Activated CD8-positive, alpha-beta memory T cell treated with anti-CD3 and anti-CD28 coated beads, Interleukin-2, amount 50 U/mL, for 48 hours (primary cell): ENCODE data around the gene FAM20C.

ENCODE experiments used
- DNase-seq: peaks from one replicate; pipeline ENCODE4 v3.0.0-alpha.2; 2020

Gene FAM20C

DNA sequence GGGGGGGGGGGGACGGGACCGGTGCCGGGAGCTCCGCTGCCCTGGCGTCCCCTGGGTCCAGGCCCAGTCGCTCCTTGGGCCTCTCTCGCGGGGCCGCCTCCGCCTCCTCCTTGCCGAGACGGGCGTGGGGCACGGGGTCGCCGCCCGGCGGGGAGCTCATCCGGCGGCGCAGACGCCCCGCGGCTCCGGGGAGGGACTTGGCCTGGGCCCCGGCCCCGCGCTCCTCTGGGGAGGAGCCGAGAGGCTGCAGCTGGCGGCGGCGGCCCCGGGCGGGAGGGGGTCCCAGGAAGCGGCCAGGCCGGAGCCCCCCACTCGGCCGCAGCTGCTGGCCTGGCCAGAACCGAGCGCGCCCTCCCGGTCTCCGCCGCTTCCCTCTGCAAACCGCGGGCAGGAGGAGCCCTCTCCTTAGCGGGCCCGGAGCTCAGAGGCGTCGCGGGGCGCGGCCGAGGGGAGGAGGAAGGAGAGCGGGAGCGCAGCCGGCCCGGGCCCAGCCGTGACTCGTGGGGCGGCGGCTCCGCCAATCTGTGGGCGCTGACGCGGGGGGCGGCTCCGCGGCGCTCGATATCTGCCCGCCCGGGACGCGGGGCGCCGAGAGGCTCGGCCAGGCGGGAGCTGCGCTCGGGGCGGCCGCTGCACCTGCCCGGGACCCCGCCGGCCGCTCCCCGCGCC, at the start of gene FAM20C:
Gene FAM20C, plus strand, starts transcription at position 591 of the 669 bp plus-strand sequence. CDS start 629 bp downstream, outside the sequence.
- DNase-seq = peak; percentile 73

DNA sequence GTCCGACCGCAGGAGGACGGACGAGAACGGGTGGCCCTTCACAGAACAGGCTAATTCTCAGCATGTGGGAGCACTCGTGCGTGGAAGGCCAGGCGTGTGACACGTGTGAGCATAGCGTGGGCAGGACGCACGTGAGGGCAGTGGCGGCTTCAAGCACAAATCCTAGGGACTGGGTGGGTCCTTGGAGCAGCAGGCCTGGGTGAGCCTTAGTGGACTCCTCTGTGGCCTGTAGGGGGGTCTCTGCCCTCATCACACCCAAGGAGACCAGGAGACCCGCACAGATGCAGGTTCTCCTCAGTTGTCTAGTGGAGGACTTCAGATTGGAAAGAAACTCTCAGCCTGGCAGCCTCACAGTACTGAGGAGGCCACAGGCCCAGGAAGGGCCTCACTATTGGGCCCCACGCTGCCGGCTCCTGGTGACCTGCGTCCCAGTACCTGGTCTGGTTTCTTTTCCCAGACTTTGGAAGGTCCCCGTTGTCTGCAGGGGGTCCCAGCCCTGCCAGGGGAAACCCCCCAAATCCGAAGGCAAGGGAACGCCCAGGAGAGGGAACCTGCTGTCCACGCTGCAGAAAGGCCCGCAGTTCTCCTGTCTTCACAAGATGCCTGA, 49.1 kb upstream of the FAM20C start:
- DNase-seq = no peak

DNA sequence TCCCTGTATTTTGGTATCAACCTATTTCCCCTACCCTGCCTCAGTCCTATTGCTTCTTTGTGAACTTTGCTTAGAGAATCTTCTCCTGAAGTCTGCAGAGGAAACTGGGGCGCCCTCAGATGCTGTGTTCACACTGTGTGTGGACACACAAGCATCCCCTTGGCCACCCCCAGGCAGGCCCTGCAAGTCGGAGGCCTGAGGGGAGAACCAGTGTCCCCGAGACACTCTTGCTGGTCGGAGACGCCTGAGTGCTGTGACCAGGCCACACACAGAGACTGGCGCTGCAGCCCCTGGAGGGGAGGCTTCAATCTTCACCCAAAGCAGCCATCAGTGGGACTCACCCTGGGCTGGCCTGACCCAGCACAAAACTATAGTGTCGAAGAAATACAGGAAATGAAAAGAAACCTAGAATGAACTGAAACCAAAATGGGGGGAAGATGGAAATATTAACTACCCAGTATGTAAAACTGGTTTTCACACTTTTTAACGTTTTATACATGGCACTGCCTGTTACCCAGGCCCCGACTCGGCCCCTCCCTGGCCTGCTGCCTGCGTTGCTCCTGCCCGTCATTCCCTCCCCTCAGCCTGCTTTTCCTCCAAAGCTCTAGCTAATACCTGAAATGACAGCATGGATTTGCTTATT, 48.4 kb upstream of the FAM20C start:
- no peak for DNase-seq

DNA sequence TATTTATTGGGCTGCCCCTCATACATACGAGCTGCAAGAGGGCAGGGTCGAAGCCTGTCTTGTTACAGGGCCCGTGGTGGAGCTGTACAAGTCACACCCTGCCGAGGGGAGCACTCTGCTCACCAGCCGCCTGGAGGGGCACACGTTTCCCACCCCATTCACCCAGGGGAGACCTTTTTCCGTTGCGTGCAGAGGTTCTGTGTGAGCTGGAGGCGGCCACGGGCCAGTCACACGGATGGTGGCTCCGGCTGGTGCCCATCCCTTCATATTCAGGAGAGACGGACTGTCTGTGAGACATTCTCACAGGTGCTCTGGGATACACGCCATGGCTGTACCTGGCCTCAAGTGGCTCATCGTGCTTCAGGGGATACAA, 47.9 kb upstream of the FAM20C start:
- DNase-seq = no peak

DNA sequence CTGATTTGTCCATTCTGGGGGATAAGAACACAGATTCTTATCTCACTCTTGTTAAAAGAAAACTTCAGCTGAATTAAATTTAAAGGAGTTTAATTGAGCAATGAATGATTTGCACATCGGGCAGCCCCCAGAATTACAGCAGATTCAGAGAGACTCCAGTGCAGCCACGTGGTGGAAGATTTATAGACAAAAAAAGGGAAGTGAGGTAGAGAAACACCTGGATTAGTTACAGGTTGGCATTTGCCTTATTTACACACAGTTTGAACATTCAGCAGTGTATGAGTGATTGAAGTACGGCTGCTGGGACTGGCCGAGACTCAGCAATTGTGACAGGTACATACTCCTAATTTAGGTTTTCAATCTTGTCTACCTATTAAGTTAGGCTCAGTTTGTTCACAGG, 46.5 kb upstream of the FAM20C start:
- DNase-seq = no peak

DNA sequence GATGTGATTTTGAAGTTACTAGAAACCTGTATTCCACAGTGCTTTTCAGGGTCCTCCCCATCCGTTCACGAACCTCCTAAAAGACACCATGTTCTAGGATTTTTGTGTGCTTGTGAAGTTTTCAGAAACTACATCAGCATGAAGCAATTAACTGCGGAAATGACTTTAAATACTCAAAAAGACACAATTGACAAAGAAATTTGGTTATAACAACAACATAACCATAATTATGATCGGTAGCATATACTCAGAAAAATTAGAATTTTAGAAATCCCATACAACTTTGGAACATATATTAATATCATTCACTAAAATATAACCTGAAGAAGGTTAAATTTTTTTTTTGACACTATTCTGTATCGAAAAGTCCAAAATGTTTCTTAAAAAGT, 43.8 kb upstream of the FAM20C start:
- no peak for DNase-seq

DNA sequence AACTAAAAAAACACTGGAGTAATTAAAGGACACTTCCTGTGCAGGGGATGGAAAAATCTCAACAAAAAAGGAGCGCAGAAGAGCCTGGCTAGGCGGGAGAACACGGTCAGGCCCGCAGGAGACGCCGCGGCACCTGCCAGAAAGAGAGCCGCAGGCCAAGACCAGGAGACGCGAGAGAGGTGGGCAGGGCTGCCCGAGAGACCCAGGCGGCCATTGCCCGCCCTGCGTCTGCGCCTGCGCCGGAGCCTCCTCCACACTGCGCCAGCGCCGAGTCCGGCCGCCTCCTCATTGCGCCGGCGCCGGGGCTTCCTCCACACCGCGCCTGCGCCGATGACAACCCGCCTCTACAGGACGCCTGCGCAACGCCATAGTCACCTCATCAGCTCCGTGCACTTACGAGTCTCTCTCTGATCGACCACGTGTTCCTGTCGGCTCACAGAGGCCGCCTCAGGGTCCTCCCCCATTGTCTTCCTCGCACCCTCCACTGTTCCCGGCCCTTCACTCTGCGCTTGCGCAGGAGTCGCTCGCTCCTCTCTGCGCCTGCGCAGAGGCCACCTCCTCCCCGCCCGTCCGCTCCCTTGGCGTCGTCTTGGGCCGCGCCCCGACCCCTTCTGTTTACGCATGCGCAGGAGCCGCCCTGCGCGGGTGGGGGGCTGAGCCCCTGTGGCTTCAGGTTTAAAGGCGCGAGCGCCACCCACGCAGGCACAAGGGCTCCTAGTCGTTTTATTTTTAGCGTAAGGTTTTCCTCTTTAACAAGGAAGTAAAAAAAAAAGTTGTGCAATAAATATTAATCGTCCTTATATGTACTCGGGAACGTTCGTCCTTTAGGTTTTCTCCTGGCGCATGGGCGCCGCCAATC, 43.2 kb upstream of the FAM20C start:
- peak; percentile 98 for DNase-seq

DNA sequence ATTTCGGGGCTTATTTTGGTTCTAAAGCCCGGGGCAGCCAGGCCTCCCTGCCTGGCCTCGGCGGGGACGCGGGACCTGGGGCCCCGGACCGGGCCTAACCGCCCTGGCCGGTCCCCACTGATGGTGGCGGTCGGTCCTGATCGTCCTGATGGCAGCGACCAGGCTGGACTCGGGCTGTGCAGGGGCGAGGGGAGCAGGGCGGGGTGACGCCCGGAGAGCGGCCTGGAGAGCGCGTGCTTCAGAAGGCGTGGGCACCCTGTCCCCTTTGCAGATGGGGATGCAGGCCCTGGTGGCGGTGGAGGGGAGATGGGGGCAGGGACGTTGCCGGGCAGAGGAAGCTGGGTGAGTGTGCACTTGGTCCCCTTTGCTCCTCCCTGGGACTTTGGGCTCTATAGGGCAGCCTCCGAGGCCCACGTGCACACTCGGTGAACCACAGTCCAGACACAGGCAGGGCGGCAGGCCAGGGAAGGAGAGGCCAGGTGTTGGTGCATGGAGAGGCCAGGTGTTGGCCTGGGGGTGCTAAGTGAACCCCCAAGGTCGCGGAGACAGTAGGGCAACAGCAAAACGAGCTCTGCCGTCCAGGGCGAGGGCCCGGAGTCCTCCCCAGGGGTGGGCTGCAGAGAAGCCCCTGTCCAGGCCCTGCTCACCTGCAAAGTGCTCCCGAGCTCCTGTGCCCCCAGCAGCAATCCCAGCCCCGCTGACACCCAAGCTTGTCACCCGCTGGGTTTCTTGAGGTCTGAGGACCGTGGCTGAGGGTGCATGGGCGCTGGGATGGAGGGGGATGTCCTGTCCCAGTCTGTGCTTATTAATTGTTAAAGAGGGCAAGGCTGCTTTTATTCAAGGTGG, 42.4 kb upstream of the FAM20C start:
- DNase-seq = peak; percentile 78

DNA sequence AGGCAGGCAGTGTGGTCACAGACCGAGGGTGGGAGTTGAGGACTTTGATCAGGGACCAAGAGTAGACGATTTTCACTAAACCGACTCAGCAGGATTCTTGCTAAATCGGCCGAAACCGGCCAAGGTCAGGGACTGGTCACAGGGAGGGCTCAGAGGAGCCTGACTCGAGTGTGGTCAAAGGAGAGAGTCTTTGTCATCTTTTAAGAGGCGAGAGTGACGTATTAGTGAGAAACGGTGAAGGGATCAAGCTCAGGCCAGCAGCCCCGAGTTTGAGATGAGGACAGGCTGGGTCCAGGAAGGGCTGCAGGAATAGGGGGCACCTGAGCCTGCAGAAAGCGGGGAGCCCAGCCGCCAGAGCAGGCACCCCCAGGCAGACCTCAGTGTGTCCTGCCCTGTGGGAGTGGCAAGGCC, 41.6 kb upstream of the FAM20C start:
- no peak for DNase-seq

DNA sequence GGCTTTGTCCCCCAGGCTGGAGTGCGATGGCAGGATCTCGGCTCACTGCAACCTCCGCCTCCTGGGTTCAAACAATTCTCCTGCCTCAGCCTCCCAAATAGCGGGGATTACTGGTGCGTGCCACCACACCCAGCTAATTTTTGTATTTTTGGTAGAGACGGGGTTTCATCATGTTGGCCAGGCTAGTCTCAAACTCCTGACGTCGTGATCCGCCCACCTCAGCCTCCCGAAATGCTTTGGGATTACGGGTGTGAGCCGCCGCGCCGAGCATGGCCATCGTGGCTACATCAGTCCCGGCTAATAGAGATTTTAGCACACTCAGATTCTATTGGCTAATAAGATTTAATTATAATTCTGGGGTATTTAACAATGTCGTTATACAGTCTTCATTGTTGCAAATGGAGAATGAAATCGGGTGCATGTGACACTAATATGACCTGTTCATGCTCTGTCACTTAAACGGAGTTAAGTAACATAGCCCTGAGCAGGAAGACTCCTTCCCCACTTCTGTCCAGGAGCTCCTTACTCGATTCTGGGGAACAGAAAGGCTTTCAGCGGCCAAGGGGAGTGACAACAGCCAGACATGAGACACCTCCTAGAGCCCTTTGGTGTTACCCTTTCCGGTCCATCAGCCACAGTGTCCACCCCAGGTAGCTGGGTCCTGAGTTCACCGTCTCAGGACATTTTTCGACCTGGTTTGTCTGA, 40.9 kb upstream of the FAM20C start:
- no peak for DNase-seq

DNA sequence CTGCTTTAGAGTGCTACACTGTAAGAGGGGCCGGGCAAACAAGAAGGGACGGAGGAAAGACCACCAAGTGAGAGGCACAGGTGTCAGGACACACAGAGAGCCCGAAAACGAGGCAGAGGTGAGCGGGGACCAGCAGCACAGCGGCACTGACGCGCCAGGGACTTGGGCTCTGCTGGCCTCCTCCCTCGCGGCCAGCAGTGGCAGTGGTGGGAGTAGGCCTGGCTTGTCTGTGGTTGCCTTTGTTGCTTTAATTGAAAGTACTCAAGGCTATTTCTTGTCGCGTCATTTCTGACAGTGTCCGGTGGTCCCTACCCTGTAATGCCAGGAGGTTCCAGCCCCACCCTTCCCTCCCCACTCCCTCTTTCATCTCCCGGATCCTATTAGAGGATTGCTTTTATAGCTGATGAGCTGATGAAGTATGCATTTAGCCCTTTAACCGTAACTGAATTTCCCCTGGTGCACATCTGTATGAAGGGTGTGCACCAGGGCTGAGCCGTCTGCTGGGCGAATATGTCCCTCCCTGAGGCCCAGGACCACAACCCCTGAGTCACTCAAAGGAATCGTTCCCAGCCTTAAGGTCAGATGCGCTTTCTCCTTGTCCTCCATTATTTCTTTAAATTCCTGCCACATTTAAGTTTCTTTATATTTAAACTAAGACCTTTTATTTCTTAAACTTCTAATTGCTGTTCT, 39.5 kb upstream of the FAM20C start:
- DNase-seq = no peak

DNA sequence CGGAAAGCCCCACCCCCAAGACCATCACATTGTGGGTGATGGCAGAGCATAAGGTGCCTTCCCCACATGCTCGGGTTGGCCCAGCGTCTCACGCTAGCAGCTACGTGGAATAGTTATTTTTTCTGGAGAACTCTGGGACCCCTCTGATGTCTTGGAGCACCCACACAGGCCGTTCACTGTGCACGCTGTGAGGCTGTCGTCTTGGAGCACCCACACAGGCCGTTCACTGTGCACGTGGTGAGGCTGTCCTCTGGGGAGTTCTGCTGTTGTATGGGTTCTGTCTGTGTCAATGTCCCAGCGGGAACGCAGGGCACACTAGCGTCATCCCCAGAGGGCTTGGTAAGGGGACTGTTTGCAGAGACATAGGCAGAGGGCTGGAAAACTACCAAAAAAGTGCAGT, 38.8 kb upstream of the FAM20C start:
- no peak for DNase-seq

DNA sequence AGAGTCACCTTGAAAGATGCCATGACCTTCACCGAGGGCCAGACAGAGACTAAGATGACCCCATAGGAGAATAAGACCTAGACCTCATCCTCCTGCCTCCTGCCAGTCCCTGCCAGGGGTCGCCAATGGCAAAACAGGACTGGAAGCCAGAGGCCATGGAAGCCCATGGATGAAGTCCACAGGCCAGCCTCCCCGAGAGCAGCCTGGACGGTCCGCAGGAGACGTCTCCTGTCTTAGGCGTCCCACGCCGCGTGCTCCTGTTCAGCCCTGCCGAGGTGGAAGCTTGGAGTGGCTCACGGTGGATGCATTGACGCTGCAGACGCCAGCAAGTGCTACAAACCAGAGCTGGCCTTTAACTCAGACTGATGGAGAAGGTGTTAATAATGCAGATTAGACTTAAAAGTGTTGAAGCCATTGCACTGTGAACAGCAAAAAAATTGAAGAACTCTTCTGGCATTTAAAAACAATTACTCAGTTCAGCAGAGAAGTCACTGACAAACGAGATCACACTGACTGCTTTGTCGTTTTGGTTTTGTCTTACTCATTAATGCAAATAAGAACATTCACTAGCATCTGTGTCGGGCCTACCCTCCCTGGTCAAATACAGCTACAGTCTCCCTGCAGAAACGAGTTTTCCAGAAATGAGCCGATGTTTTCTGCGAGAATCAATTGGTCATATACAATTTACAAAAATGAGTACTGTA, 38.1 kb upstream of the FAM20C start:
- DNase-seq = no peak

DNA sequence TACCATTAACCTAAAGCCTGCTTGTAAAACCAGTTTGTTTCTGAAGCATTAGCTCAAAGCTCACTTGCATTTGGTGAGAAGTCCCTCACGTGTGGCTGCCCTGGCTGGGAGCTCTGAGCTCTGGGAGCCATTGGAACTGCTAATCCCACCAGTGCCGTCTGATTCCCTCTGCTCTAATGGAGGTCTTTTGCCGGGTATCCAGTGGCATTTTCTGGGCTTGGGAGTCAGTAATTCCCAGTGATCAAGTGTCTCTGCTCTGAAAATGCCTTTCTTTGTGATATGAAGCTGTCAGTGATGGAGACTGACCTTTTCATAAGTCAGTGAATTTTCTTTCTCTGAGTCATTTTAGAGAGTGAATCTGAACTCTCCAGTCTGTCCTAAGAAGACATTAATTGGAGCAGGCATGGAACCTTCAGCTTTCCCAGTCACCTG, 36.9 kb upstream of the FAM20C start:
- no peak for DNase-seq

DNA sequence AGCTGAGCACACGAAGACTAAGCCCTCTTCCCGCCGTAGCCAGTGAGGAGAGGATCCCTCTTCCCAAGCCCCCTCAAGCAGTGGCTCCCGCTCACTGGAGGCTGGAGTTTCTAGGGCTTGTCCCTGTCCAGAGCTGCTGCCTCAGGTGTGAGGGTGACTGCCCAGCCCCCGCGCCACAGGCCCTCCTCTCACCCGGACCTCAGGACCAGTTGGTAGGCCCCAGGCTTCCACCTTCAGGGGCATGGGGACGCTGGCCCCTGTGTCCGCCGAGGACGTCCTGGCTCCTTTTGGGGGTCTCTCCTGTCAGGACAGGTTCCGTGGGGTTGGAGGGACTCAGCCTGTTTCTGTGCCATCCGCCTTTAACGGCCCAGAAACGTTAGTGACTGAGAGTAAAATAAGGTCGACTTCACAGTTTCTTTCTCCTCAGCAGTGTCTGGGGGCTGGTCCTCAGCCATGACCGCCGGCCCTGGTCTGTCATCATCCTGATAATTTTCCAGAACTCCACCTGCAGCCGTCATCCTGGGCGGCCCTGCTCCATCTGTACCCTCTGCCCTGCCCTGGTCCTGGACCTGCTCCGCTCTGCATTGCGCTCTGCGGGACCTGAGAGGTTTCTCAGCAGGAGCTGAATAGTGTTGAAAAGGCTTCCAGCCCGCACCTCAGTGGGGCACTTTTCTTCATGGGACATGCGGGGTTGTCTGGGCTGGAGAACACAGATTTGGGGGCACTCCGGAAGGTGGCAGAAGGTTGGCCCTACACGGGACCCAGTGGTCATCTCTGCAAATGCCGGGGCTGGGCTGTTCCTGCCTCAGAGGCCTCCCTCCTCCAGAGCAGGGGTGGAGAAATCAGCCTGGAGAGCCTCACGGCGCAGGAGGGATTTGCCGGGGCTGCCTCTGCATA, 36.0 kb upstream of the FAM20C start:
- DNase-seq = no peak

DNA sequence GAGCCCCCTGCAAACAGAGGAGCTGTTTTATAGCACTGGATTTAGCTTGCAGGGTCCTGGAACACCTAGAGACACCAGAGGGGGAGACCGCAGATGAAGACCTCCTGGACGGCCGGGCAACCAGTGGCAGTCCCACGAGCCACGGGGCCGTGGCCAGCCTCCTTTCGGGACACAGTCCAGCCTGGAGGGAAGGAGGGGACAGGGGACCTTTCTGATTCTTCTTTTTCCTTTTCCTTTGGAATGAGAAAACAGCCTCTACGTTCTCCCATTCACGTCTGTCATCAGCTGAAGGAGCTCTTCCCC, 35.4 kb upstream of the FAM20C start:
- DNase-seq = no peak

DNA sequence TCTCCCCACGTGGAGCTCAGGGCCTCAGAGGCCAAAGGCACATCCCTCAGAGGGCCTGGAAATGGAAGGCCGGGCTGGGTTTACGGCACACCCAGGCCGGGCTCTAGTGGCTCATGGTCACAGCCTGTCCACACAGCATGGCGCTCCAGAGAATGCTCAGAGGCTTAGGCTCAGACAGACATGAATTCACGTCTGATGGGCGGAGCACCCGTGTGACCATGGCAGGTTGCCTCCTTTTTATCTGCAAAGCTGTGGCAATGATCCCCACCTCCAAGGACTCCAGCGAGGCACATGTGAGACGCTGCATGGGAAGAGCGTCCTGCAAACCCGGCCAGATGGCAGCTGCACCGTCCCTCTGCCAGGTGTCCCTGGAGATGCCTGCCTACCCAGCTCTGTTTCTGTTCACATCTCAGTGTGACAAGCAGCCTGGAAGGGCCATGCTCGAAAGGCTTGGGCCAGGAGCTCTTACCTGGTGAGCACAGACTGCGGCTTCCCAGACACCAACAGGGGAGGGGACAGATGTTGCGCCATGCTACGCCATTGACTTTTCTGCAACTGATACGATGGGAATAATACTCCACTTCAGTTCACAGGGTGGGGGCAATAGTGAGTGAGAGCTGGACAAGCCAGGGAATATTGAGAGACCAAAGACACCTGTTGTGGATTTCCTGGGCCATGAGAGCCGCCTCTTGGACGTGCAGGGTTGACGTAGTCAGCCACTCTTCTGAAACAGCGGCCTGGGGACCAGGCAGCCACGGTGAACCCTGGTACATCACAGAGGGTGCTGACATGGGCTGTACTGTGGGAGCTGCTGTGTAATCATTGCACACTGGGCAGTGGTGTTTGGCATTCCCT, 34.4 kb upstream of the FAM20C start:
- DNase-seq = no peak

DNA sequence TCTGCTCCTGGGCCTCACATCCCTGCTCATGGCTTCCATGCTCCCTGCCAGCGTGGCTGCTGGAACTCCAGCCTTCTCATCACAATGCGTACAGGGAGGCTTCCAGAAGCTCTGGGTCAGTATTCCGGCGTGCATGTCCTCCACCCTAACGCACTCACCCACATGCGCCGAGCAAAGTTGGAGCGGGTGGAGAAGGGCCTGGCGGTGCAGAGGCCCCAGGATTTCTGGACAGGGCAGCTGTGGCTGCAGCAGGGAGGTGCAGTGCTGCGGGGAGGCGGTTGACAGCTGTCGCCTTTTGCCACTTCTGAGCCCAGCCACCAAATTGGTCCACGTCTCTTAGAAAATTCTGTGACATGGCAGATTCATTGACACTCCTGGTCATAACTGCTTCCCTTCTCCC, 33.6 kb upstream of the FAM20C start:
- DNase-seq = no peak
